AG08395 (cell line): ENCODE data around the gene EREG.

ENCODE experiments used
- DNase-seq: peaks from one replicate; pipeline ENCODE4 v3.0.0; 2012; ENCODE audit warnings: mixed read lengths, low spot score

The EREG gene

DNA sequence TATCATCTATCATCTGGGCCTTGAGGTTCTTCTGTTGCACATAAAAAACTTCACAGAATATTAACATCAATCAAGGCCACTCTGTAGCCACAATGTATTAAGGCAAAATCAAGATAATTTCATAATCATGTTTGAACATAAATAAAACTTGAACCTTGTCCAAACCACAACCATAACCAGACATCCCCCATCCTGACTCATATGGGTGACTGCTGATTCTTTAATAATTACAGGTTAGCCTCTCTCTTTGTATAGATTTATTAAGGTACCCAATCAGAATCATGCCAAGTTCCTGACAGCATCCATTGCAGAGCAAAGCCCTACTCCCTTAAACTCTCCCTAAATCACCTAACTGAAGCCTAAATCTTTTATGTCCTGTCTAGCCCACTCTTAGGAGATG, 63.3 kb downstream of the EREG start:
- no peak for DNase-seq

DNA sequence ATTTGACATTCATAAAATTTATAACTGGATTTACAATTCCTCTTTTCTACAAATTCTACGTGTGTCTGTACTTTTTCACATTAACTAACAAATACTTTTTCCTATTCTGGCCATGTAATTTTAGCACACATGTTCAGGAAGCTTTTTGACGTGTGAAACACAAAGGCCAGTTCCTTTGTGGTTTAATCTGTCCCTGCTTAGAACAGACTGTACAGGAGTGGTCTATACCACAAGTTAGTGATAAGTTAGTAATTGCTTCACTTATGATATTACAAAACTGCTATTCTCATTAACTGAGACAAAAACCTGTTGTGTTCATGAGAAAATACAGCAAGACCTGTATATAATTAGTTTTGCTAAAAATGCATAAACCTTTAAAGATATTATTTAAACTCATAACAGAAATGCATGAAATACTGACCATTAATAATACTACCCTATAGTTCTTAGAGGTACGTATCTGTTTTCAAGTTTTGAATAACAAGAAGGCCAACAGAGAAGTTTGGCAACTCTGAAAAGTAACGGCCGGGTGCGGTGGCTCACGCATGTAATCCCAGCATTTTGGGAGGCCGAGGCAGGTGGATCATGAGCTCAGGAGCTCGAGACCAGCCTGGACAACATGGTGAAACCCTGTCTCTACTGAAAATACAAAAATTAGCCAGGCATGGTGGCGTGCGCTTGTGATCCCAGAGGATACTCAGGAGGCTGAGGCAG, 66.3 kb downstream of the EREG start:
- DNase-seq: no peak

DNA sequence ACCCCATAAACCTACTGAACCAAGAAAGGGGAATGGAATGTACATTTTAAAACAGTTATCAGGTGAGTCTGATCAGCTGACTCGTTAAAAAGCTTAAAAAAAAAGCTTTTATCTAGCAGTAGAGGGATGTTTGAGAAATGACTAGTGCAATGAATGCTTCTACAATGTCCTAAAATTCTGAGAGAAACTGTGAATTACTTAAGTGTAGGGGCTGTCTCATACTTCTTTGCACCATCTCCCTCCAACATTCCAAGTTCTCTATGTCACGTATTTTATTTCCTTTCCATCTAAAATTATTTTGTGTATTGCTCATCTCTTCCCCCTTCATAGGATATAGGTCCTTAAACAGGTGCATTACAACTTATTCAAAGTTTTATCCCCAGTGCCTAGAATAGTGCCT, 68.1 kb downstream of the EREG start:
- no peak for DNase-seq

DNA sequence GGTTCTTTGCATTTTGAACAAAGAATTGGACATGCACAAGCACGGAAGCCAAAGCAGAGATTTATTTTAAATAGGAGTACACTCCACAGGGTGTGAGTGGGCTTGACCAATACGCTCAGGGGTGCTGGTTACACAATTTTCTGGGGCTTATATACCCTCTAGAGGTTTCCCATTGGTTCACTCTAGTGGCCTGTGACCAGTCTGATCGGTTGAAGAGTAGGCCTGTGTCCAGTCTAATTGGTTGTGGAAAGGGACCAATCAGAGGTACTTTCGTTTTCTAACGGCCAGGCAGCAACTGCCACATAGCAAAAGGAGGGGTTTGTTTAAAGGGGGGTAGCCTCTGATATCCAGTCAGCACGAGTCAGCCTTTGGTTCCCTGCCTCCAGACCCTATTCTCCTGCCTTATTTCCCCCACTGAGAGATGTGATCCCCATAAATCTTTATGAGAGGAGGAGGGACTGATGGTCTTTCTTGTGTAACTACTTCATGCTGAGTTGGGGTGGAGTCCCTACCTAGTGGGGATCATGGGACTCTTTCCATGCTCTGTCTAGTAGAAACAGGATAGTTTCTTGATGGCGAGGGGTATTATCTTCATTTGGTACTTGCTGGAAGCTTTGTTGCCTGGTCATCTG, 68.7 kb downstream of the EREG start:
- DNase-seq: no peak

DNA sequence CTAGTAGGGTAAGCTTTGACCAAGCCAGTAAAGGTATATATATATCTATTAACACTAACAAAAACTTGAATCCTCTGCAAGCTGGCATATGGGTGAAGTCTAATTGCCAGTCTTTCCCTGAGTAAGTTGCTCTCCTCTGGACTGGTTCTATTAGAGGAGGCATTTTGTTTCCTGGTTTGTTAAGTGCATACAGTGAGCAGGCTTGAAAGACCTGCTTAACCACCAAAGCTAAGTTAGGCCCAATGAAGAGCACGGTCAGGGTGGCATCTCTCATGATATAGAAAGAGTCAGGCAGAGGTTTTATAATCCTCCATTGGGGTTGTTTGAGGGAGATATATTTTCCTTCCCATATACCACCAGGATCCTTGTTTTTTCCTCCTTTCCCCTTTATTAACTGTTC, 70.4 kb downstream of the EREG start:
- no peak for DNase-seq

DNA sequence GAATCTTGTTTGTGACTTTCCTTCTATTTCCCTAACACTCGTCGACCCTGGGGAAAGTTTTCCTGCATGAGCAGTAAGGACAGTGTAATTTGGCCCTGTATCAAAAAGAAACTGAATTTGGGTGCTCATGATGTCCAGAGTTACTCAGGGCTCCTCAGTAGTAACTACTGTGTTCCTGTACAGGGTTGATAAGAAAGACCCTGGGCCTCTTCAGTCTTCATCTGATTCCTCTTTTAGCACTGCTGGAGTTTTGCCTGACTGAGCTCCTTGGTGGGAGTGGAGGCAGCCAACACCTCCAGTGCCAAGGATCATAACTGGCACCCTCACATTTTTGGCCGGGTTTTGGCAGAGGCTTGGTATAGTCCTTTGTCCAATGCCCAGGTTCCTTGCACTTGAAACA, 72.9 kb downstream of the EREG start:
- no peak for DNase-seq
